Tibial nerve (tissue), 4 donors: ENCODE data around the gene DAB1.

ENCODE experiments used
- EP300 ChIP-seq, 2 donors: sonication (generic); formaldehyde crosslinking; IDR thresholded peaks; one replicate each; pipeline ENCODE4 v1.6.1; 2017; ENCODE audit warnings: antibody characterized with exemption in 2 of 2, mild to moderate bottlenecking in 1 of 2
- POLR2A ChIP-seq, 2 donors: fragments of 450-650 bp; IDR thresholded peaks; one replicate each; pipeline ENCODE4 v1.6.1; 2017; ENCODE audit warnings: antibody characterized with exemption in 2 of 2, mild to moderate bottlenecking in 2 of 2, moderate library complexity in 2 of 2
- TF ChIP-seq, protein P1 (sequence below), 5 experiments: fragments of 200-600 bp in 3 of 5; fragments of 450-650 bp in 2 of 5; sonication (generic) in 3 of 5; IDR thresholded peaks; one replicate each; pipeline ENCODE4 v1.5.1; 2016 to 2019; ENCODE audit warnings: antibody characterized with exemption in 5 of 5, mild to moderate bottlenecking in 3 of 5, moderate library complexity in 2 of 5

DNA sequence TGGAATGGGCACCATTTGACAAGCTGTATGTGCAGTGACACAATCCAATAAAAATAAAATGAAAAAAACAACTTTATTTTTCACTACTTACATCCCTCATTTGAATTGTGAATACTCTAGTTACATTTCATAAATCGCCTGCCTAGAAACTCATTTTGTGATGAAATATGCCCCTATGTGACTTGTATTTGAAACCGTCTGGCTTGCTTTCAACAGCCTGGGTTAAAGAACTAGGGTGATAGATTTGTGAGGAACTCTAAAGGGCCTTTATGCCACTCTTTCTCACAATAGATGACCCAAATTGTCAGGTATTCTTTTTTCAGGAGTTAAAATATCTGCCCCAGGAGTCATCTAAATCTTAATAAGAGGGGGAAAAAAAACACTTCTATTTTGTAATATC lies 137.9 kb downstream of the DAB1 start:
- TF ChIP-seq, protein P1, sequence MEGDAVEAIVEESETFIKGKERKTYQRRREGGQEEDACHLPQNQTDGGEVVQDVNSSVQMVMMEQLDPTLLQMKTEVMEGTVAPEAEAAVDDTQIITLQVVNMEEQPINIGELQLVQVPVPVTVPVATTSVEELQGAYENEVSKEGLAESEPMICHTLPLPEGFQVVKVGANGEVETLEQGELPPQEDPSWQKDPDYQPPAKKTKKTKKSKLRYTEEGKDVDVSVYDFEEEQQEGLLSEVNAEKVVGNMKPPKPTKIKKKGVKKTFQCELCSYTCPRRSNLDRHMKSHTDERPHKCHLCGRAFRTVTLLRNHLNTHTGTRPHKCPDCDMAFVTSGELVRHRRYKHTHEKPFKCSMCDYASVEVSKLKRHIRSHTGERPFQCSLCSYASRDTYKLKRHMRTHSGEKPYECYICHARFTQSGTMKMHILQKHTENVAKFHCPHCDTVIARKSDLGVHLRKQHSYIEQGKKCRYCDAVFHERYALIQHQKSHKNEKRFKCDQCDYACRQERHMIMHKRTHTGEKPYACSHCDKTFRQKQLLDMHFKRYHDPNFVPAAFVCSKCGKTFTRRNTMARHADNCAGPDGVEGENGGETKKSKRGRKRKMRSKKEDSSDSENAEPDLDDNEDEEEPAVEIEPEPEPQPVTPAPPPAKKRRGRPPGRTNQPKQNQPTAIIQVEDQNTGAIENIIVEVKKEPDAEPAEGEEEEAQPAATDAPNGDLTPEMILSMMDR (IDR thresholded peaks at IDR 0.05), result no peak
- no peak for TF ChIP-seq POLR2A (IDR thresholded peaks at IDR 0.05)
- TF ChIP-seq EP300 (IDR thresholded peaks at IDR 0.05), result no peak
